ENCODE measurements around the gene PDSS1.

The PDSS1 gene

DNA sequence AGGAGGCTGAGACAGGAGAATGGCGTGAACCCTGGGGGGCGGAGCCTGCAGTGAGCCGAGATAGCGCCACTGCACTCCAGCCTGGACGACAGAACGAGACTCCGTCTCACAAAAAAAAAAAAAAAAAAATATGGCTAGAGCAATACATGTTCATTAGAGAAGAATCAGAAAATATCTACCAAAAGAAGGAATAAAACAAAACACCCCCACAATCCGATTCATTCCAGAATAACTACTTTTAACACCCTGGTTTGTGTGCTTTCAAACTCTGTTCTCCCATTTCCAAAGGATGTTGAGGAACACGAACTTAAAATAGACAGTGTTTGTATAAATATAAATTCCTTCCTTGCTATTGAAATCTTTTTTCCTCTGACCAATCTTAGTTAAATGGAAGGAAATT, 6.5 kb downstream of the PDSS1 start:
- Histone ChIP-seq H2BK120ac (ENCODE audit: low read depth, low read length) (no peak overlapping the region), H2AK5ac (ENCODE audit: low read length, severe bottlenecking) (no peak overlapping the region), H4K8ac (ENCODE audit: low read length) (no peak overlapping the region), H3K18ac (ENCODE audit: low read depth in 1 of 2, low read length in 2 of 2) (no peak overlapping the region), H2AFZ (ENCODE audit: low read depth, low read length) (no peak overlapping the region), H3K23ac (ENCODE audit: low read length in 2 of 2) (no peak overlapping the region), H3K27ac (ENCODE audit: low read length, poor library complexity, severe bottlenecking) (no peak overlapping the region), H2BK5ac (ENCODE audit: low read depth, low read length, poor library complexity, severe bottlenecking) (no peak overlapping the region), H2BK12ac (ENCODE audit: low read length in 2 of 2) (no peak overlapping the region), H3K4ac (ENCODE audit: low read depth in 1 of 2, low read length in 2 of 2) (no peak overlapping the region), H3K4me3 (ENCODE audit: insufficient read depth in 1 of 2, low read depth in 1 of 2, low read length in 2 of 2) (no peak overlapping the region), H3K14ac (ENCODE audit: low read length in 2 of 2) (no peak overlapping the region), H4K91ac (ENCODE audit: low read length) (no peak overlapping the region), H3K36me3 (ENCODE audit: control insufficient read depth in 1 of 2, insufficient read depth in 2 of 2, low read depth in 1 of 2, low read length in 2 of 2) (peaks cover 33 to 39% of the 10 kb centered on the region in 2 experiments), H3K4me1 (ENCODE audit: control insufficient read depth, insufficient read depth, low read depth, low read length) (peaks cover 8% of the 10 kb centered on the region), H3K9ac (ENCODE audit: low read length) (no peak overlapping the region), H3K79me1 (replicated peaks; ENCODE audit: low read length, poor library complexity, severe bottlenecking) (peaks cover 43% of the 10 kb centered on the region), H3K9me3 (ENCODE audit: control insufficient read depth, low read length) (no peaks in the 10 kb centered on the region), H2BK15ac (ENCODE audit: low read depth, poor library complexity, severe bottlenecking) (no peak overlapping the region), H3K27me3 (ENCODE audit: control insufficient read depth in 1 of 2, insufficient read depth in 1 of 2, low read length in 2 of 2) (no peaks in the 10 kb centered on the region), H3K4me2 (ENCODE audit: low read length, poor library complexity, severe bottlenecking) (no peak overlapping the region)
- WGBS = no CpG with 5 or more reads among the region's 9 CpGs
- no peak for DNase-seq

DNA sequence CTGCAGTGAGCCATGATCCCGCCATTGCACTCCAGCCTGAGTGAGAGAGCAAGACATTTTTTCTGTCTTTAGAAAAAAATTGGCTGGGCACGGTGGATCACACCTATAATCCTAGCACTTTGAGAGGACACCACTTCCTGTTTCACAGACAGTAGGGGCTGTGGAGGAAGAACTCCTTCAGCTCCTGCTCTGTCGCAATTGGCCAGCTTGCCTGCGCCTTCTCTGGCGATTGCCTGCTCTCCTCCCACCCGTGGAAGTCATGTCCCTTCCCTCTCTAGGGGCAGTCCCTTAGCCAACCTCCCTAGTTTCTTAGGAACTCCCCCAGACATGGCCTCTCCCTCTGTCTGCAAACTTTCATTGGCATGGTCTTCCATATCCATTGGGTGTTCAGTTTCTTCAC, 8.7 kb downstream of the PDSS1 start:
- Histone ChIP-seq H2AFZ (ENCODE audit: low read depth, low read length) (no peak overlapping the region), H3K9ac (ENCODE audit: low read length) (no peak overlapping the region), H2BK15ac (ENCODE audit: low read depth, poor library complexity, severe bottlenecking) (no peak overlapping the region), H3K4me2 (ENCODE audit: low read length, poor library complexity, severe bottlenecking) (no peak overlapping the region), H2BK5ac (ENCODE audit: low read depth, low read length, poor library complexity, severe bottlenecking) (no peak overlapping the region), H3K27ac (ENCODE audit: low read length, poor library complexity, severe bottlenecking) (no peak overlapping the region), H4K91ac (ENCODE audit: low read length) (no peak overlapping the region), H3K9me3 (ENCODE audit: control insufficient read depth, low read length) (no peaks in the 10 kb centered on the region), H3K36me3 (ENCODE audit: control insufficient read depth in 1 of 2, insufficient read depth in 2 of 2, low read depth in 1 of 2, low read length in 2 of 2) (peaks cover 34 to 41% of the 10 kb centered on the region in 2 experiments), H3K23ac (ENCODE audit: low read length in 2 of 2) (no peak overlapping the region), H3K27me3 (ENCODE audit: control insufficient read depth in 1 of 2, insufficient read depth in 1 of 2, low read length in 2 of 2) (no peaks in the 10 kb centered on the region), H3K4me1 (ENCODE audit: control insufficient read depth, insufficient read depth, low read depth, low read length) (peaks cover 8% of the 10 kb centered on the region), H4K8ac (ENCODE audit: low read length) (no peak overlapping the region), H2AK5ac (ENCODE audit: low read length, severe bottlenecking) (no peak overlapping the region), H3K79me1 (replicated peaks; ENCODE audit: low read length, poor library complexity, severe bottlenecking) (peaks cover 38% of the 10 kb centered on the region), H3K4ac (ENCODE audit: low read depth in 1 of 2, low read length in 2 of 2) (no peak overlapping the region), H3K14ac (ENCODE audit: low read length in 2 of 2) (no peak overlapping the region), H3K4me3 (ENCODE audit: insufficient read depth in 1 of 2, low read depth in 1 of 2, low read length in 2 of 2) (no peak overlapping the region), H3K18ac (ENCODE audit: low read depth in 1 of 2, low read length in 2 of 2) (no peak overlapping the region), H2BK120ac (ENCODE audit: low read depth, low read length) (no peak overlapping the region), H2BK12ac (ENCODE audit: low read length in 2 of 2) (no peak overlapping the region)
- no peak for DNase-seq
- 94% methylated on average over 6 of the region's 6 CpGs for WGBS

DNA sequence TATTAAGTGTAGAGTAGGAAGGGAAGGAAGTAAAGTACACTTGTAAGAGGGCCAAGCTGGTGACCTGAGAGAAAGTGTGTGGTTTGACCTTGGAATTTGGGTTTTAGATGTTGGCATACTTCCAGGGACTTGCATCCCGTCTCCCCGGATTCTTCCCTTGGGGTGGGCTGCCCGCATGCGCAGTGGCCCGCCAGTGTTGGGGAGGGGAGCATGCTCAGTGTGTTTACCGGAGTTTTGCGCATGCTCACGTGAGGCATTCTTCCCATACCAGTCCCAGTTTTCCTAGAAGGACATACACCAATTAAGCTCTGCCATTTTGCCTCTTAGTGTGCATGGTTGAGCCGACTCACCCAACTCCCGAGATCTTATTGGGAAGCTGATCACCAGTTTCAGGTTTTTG, 9.4 kb downstream of the PDSS1 start:
- WGBS = 89% methylated on average over 10 of the region's 10 CpGs
- no peak overlapping the region for H3K4ac ChIP-seq (ENCODE audit: low read depth in 1 of 2, low read length in 2 of 2)

DNA sequence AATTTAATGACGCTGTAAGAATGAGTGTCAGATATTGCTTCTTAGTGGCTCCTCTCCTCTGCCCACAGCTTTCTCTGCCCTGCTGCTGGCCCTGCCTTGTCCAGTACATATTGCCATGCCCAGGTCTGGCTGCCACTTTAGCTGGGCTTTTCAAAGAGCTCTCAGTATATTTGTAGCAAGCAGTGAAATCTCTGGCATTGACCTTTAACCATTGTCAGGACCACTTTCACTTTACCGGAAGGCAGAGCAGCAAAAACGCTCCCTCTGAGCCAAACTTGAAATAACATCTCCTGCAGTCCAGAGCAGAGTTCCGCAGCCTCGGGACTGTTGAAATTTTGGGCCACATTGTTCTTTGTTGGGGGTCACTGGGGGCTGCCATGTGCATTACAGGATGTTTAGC, 13.8 kb downstream of the PDSS1 start:
- Histone ChIP-seq H2BK15ac (ENCODE audit: low read depth, poor library complexity, severe bottlenecking) (no peak overlapping the region), H3K27me3 (ENCODE audit: control insufficient read depth in 1 of 2, insufficient read depth in 1 of 2, low read length in 2 of 2) (no peaks in the 10 kb centered on the region), H3K4me1 (ENCODE audit: control insufficient read depth, insufficient read depth, low read depth, low read length) (peaks cover 6% of the 10 kb centered on the region), H3K79me1 (replicated peaks; ENCODE audit: low read length, poor library complexity, severe bottlenecking) (peaks cover 30% of the 10 kb centered on the region), H2BK120ac (ENCODE audit: low read depth, low read length) (no peak overlapping the region), H3K4me2 (ENCODE audit: low read length, poor library complexity, severe bottlenecking) (no peak overlapping the region), H3K27ac (ENCODE audit: low read length, poor library complexity, severe bottlenecking) (no peak overlapping the region), H3K4me3 (ENCODE audit: insufficient read depth in 1 of 2, low read depth in 1 of 2, low read length in 2 of 2) (no peak overlapping the region), H4K8ac (ENCODE audit: low read length) (no peak overlapping the region), H2AK5ac (ENCODE audit: low read length, severe bottlenecking) (no peak overlapping the region), H3K9me3 (ENCODE audit: control insufficient read depth, low read length) (no peaks in the 10 kb centered on the region), H2BK12ac (ENCODE audit: low read length in 2 of 2) (no peak overlapping the region), H3K14ac (ENCODE audit: low read length in 2 of 2) (no peak overlapping the region), H3K18ac (ENCODE audit: low read depth in 1 of 2, low read length in 2 of 2) (no peak overlapping the region), H3K4ac (ENCODE audit: low read depth in 1 of 2, low read length in 2 of 2) (no peak overlapping the region), H3K9ac (ENCODE audit: low read length) (no peak overlapping the region), H4K91ac (ENCODE audit: low read length) (no peak overlapping the region), H2BK5ac (ENCODE audit: low read depth, low read length, poor library complexity, severe bottlenecking) (no peak overlapping the region), H2AFZ (ENCODE audit: low read depth, low read length) (no peak overlapping the region), H3K36me3 (ENCODE audit: control insufficient read depth in 1 of 2, insufficient read depth in 2 of 2, low read depth in 1 of 2, low read length in 2 of 2) (peaks cover 30 to 50% of the 10 kb centered on the region in 2 experiments), H3K23ac (ENCODE audit: low read length in 2 of 2) (no peak overlapping the region)
- DNase-seq = no peak
- WGBS = 100% methylated on average over 3 of the region's 5 CpGs

More for the DNA sequence above, 9.4 kb downstream of the PDSS1 start:
- DNase-seq = no peak
- no peak overlapping the region for H3K23ac ChIP-seq (ENCODE audit: low read length in 2 of 2)
- H3K4me3 ChIP-seq (ENCODE audit: insufficient read depth in 1 of 2, low read depth in 1 of 2, low read length in 2 of 2) = no peak overlapping the region
- H2AK5ac ChIP-seq (ENCODE audit: low read length, severe bottlenecking) = no peak overlapping the region
- H3K9me3 ChIP-seq (ENCODE audit: control insufficient read depth, low read length) = no peaks in the 10 kb centered on the region
- no peak overlapping the region for H4K8ac ChIP-seq (ENCODE audit: low read length)
- no peak overlapping the region for H3K14ac ChIP-seq (ENCODE audit: low read length in 2 of 2)
- no peaks in the 10 kb centered on the region for H3K27me3 ChIP-seq (ENCODE audit: control insufficient read depth in 1 of 2, insufficient read depth in 1 of 2, low read length in 2 of 2)
- H2BK5ac ChIP-seq (ENCODE audit: low read depth, low read length, poor library complexity, severe bottlenecking) = no peak overlapping the region
- no peak overlapping the region for H3K9ac ChIP-seq (ENCODE audit: low read length)
- H2BK12ac ChIP-seq (ENCODE audit: low read length in 2 of 2) = no peak overlapping the region
- no peak overlapping the region for H2AFZ ChIP-seq (ENCODE audit: low read depth, low read length)
- no peak overlapping the region for H3K4me2 ChIP-seq (ENCODE audit: low read length, poor library complexity, severe bottlenecking)
- no peak overlapping the region for H2BK120ac ChIP-seq (ENCODE audit: low read depth, low read length)
- no peak overlapping the region for H3K18ac ChIP-seq (ENCODE audit: low read depth in 1 of 2, low read length in 2 of 2)
- H3K4me1 ChIP-seq (ENCODE audit: control insufficient read depth, insufficient read depth, low read depth, low read length) = peaks cover 8% of the 10 kb centered on the region
- no peak overlapping the region for H3K27ac ChIP-seq (ENCODE audit: low read length, poor library complexity, severe bottlenecking)
- no peak overlapping the region for H4K91ac ChIP-seq (ENCODE audit: low read length)
- H3K36me3 ChIP-seq (ENCODE audit: control insufficient read depth in 1 of 2, insufficient read depth in 2 of 2, low read depth in 1 of 2, low read length in 2 of 2) = peaks cover 34 to 35% of the 10 kb centered on the region in 2 experiments
- peaks cover 34% of the 10 kb centered on the region for H3K79me1 ChIP-seq (replicated peaks; ENCODE audit: low read length, poor library complexity, severe bottlenecking)
- H2BK15ac ChIP-seq (ENCODE audit: low read depth, poor library complexity, severe bottlenecking) = no peak overlapping the region

All from mesenchymal stem cell (in vitro differentiated cells and primary cell).